ENCODE results near the gene TLR8. TPM values are rescaled to one million over a fixed set of nuclear protein-coding genes. Genes with fewer than 3 reads are reported as not detected.
A peak's percentile ranks its signal among the peaks of the same experiment; 100 is the strongest.

The TLR8 gene
- total RNA-seq, 1 donor from 2014 or later = not detected

DNA sequence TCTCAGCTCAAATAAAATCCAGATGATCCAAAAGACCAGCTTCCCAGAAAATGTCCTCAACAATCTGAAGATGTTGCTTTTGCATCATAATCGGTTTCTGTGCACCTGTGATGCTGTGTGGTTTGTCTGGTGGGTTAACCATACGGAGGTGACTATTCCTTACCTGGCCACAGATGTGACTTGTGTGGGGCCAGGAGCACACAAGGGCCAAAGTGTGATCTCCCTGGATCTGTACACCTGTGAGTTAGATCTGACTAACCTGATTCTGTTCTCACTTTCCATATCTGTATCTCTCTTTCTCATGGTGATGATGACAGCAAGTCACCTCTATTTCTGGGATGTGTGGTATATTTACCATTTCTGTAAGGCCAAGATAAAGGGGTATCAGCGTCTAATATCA is 18.7 kb upstream of the TLR8 start:
- intact Hi-C loops (cut with micrococcal nuclease) = no loop called here
- H3K4me3 Mint-ChIP-seq = no peak overlapping the region
- peaks cover 5% of the 10 kb centered on the region for H3K27me3 Mint-ChIP-seq
- H3K27ac Mint-ChIP-seq = no peak overlapping the region
- no peak for DNase-seq
- peaks cover 27% of the 10 kb centered on the region for H3K4me1 Mint-ChIP-seq
- H3K36me3 Mint-ChIP-seq (ENCODE audit: low read depth) = peaks cover 5% of the 10 kb centered on the region
- H3K9me3 Mint-ChIP-seq = no peaks in the 10 kb centered on the region

DNA sequence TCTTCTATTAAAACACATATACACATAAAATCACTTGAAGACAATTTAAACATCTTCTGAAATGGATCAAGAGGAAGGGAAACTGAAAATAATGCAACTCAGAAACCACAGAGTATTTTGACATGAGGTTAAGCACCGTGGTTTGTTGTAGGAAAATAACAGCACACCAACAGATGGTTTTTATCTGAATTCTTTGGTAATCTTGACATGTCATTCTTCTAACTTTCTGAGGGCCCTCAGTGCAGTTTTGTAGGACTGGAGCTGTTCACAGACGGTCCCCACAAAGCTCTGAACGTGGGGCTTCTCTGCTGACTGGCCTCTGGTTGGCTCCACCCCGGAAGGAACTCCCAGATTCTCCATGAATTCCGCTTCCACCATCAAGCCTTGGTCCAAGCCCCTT is 16.0 kb upstream of the TLR8 start:
- peaks cover 39% of the 10 kb centered on the region for H3K4me1 Mint-ChIP-seq
- peak overlapping the region; percentile 55 for H3K4me3 Mint-ChIP-seq
- peaks cover 3% of the 10 kb centered on the region for H3K36me3 Mint-ChIP-seq (ENCODE audit: low read depth)
- intact Hi-C loops (cut with micrococcal nuclease) = loop anchor here (5.0 kb wide), 2 partner anchors 118 to 1137 kb away; partner anchors contain the start of gene GEMIN8
- H3K27ac Mint-ChIP-seq = peak overlapping the region; percentile 88
- H3K27me3 Mint-ChIP-seq = no peaks in the 10 kb centered on the region
- H3K9me3 Mint-ChIP-seq = no peaks in the 10 kb centered on the region
- DNase-seq = peak; percentile 76

DNA sequence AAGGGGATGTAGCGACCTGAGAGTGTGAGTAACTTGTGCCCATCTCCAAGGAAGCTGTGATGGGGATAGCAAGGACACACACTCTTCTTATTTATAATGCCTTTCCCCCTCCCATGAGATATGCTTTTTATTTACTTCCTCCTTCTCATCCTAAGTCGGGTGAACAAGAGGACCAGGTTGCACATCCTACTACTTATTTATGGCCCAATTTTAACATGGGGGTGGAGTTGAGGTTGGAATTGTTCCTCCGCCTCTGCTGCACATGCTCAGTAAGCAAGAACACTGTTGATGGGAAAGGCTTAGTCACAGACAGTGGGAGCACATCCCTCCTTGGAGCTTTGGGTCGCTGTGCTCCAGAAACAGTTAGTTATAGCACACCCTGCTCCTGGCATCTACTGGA is 15.2 kb upstream of the TLR8 start:
- H3K36me3 Mint-ChIP-seq (ENCODE audit: low read depth) = peaks cover under 1% of the 10 kb centered on the region
- peaks cover 39% of the 10 kb centered on the region for H3K4me1 Mint-ChIP-seq
- H3K9me3 Mint-ChIP-seq = no peaks in the 10 kb centered on the region
- DNase-seq = no peak
- intact Hi-C loops (cut with micrococcal nuclease) = loop anchor here (5.0 kb wide), 2 partner anchors 119 to 1136 kb away; partner anchors contain the start of gene GEMIN8
- no peak overlapping the region for H3K4me3 Mint-ChIP-seq
- H3K27me3 Mint-ChIP-seq = no peaks in the 10 kb centered on the region
- peak overlapping the region; percentile 88 for H3K27ac Mint-ChIP-seq

DNA sequence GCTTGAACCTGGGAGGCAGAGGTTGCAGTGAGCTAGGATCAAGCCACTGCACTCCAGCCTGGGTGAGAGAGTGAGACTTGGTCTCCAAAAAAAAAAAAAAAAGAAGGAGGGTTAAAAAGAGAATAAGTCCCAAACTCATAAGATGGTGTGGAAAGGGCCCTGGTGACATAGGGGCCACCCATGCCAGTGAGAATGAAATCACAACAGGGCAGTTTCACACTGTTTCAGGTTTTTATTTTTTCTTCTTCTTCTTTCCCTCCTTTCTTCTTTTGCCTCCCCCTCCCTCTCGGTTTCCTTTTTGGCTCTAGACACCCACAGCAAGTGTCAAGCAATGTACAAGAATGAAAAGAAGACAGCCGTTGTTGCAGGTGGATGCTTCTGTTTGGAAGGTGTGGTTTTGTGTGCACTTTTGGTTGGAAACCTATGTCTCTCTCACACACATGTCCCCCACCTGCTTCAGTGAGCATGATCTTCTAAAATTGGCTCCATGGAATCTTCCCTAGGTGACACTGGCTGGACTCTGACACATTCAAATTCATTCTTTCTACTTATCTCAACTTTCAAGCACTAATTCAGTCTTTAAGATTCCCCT is 14.4 kb upstream of the TLR8 start:
- Mint-ChIP-seq H3K36me3 (ENCODE audit: low read depth) (no peaks in the 10 kb centered on the region), H3K27ac (peak overlapping the region; percentile 82), H3K4me1 (peaks cover 39% of the 10 kb centered on the region), H3K9me3 (no peaks in the 10 kb centered on the region), H3K27me3 (no peaks in the 10 kb centered on the region), H3K4me3 (peak overlapping the region; percentile 51)
- intact Hi-C loops (cut with micrococcal nuclease) = loop anchor here (5.0 kb wide), 2 partner anchors 120 to 1135 kb away; partner anchors contain the start of gene GEMIN8
- peak; percentile 64 for DNase-seq

DNA sequence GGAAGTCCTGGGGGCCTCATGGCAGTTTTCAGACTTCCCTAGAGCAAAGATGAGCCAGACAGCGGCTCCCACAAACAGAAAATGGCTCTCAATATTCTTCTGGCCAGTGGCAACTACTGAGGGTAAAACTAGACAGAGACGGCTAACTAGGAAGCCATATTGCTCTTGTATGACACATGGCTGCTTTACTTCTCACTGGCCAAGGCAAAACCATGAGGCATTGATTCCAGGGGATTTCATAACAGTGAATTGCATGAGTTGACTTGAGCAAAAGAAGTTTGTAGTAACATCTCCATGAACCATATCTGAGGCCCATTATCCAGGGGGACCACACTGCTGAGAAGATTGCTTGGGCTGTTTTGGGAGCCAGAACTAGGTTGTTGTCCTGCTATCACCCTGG is 13.7 kb upstream of the TLR8 start:
- peak overlapping the region; percentile 82 for H3K27ac Mint-ChIP-seq
- no peak for DNase-seq
- intact Hi-C loops (cut with micrococcal nuclease) = loop anchor here (5.0 kb wide), 2 partner anchors 120 to 1135 kb away; partner anchors contain the start of gene GEMIN8
- no peaks in the 10 kb centered on the region for H3K27me3 Mint-ChIP-seq
- H3K4me1 Mint-ChIP-seq = peaks cover 40% of the 10 kb centered on the region
- no peaks in the 10 kb centered on the region for H3K9me3 Mint-ChIP-seq
- no peak overlapping the region for H3K4me3 Mint-ChIP-seq
- H3K36me3 Mint-ChIP-seq (ENCODE audit: low read depth) = no peaks in the 10 kb centered on the region

DNA sequence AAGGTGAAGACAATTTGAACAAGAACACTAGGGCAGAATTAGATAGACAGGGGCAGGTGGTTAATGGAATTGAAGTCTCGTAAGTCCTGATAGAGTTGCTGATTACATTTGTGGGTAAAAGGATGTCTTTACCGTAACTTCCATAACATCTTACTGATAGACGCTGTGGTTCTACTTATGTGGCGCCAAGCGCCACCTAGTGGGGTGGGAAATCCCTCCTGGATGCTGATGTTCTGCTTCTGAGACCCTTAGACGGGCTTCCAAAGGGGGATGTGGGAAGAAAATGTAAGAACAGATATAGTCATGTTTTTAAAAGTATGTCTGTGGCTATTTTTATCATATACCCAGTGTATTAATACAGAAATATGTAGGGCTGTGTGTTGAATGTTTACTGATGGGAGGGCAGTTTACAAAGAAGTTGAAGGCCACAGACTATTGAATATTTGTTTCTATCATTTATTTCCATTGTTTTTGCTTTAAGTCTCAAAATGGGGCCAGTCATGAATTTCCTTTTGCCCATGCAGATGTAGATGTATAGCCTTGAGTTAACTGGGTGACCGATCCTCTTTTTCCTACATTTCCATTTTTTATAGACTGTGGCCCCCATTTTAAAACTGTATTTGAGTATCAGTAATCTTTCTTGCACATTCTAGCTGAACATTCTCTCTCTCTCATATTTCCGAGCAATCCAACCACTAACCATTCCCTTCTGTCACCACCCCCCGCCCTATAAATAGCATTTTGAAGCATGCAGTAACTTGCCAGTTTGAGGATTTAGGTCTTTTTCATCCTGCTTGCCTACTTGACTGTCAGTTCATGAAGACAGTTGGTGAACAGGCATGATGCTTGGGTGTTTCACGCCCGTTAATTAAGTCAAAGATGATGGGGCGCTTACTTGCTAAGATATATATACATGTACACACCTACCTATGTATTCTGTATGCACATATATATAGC is 12.1 kb upstream of the TLR8 start:
- Mint-ChIP-seq H3K27me3 (no peaks in the 10 kb centered on the region), H3K4me3 (no peak overlapping the region), H3K9me3 (no peaks in the 10 kb centered on the region), H3K36me3 (ENCODE audit: low read depth) (no peaks in the 10 kb centered on the region), H3K4me1 (peaks cover 46% of the 10 kb centered on the region), H3K27ac (peak overlapping the region; percentile 3)
- intact Hi-C loops (cut with micrococcal nuclease) = loop anchor here (1.0 to 5.0 kb wide), 3 partner anchors 80 to 1133 kb away; partner anchors contain the start of gene GEMIN8
- DNase-seq = peak; percentile 84

DNA sequence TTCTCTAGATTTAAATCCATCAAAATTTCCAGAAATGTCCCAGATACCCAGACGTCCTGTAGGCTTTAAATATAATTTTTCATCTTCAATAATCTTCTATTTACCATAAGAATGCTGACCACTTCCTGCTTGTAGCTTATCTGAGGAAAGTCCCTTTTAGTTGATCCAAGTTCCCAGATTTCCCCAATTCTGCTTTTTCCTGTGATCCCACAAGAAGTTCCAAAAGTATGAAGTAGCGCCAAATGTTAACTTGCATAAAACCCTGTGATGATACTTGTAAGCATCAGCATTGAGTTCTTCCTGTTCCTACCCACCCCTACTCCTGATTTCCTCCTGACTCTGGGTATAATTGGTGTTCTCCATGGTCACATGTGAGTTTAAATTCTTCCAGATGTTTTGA is 10.6 kb upstream of the TLR8 start:
- intact Hi-C loops (cut with micrococcal nuclease) = no loop called here
- H3K27me3 Mint-ChIP-seq = no peaks in the 10 kb centered on the region
- no peak overlapping the region for H3K4me3 Mint-ChIP-seq
- no peaks in the 10 kb centered on the region for H3K9me3 Mint-ChIP-seq
- DNase-seq = no peak
- no peaks in the 10 kb centered on the region for H3K36me3 Mint-ChIP-seq (ENCODE audit: low read depth)
- H3K4me1 Mint-ChIP-seq = peaks cover 34% of the 10 kb centered on the region
- H3K27ac Mint-ChIP-seq = no peak overlapping the region

DNA sequence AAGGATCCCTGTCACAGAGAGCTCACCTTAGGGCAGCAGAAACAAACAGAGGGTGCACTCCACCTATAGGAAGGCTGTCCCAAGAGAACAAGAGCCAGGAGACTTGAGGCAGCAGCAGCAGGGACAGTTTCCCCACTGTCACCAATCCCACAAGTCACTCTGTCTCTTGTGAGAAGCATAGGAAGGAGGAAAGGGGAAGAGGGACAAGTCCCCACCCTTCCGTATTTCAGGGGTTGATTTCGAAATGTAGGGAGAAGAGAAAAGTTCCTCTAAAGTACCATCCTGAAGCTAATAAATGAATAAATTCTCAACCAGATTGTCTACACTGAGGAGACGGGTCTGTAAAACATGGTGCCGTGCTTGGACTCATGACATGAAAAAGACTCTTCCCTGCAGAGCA is 9.5 kb upstream of the TLR8 start:
- H3K9me3 Mint-ChIP-seq = no peaks in the 10 kb centered on the region
- H3K27me3 Mint-ChIP-seq = no peaks in the 10 kb centered on the region
- no peak for DNase-seq
- H3K36me3 Mint-ChIP-seq (ENCODE audit: low read depth) = no peaks in the 10 kb centered on the region
- intact Hi-C loops (cut with micrococcal nuclease) = no loop called here
- H3K27ac Mint-ChIP-seq = no peak overlapping the region
- peaks cover 29% of the 10 kb centered on the region for H3K4me1 Mint-ChIP-seq
- no peak overlapping the region for H3K4me3 Mint-ChIP-seq

DNA sequence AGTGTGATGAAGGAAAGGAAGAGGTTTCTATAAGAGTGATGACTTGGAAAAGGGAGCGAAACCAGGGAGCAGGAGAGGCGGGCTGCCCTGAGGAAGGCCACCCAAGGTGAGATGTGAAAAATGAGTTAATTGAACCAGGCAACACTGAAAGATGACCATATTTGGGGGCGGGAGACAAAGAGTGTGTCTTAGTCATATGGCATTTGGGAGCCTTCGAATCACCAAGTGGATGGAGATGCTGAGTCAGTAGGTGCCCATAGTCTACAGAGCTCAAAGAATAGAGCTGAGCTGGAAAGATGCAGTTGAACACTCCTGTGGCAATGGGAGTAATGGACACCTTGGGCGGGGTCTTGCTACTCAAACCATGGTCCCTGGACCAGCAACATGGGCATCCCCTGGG is 8.3 kb upstream of the TLR8 start:
- no peak overlapping the region for H3K4me3 Mint-ChIP-seq
- H3K9me3 Mint-ChIP-seq = no peaks in the 10 kb centered on the region
- intact Hi-C loops (cut with micrococcal nuclease) = no loop called here
- DNase-seq = no peak
- H3K27me3 Mint-ChIP-seq = peaks cover 1% of the 10 kb centered on the region
- peaks cover 20% of the 10 kb centered on the region for H3K4me1 Mint-ChIP-seq
- no peaks in the 10 kb centered on the region for H3K36me3 Mint-ChIP-seq (ENCODE audit: low read depth)
- H3K27ac Mint-ChIP-seq = no peak overlapping the region

DNA sequence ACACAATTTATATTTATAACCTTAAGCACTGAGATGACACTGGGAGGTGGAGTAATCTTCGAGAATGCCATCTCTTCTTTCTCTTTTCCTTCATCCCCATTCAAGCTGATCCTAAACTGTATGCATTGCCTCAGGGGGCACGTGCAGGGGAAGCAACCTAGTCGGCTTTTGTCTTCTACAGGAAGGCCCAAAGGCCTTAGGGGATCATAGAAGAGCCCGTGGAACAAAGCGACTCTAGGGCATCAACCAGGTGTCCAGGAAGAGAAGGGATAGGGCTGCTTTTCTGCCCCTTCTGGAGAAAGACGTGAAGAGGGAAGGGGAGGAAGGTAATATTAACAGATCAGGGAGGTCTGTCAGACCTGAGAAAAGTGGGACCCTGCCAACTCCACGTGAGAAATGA is 6.9 kb upstream of the TLR8 start:
- Mint-ChIP-seq H3K9me3 (no peaks in the 10 kb centered on the region), H3K36me3 (ENCODE audit: low read depth) (no peaks in the 10 kb centered on the region), H3K27me3 (peaks cover 1% of the 10 kb centered on the region), H3K27ac (no peak overlapping the region), H3K4me3 (no peak overlapping the region), H3K4me1 (peaks cover 12% of the 10 kb centered on the region)
- no peak for DNase-seq
- intact Hi-C loops (cut with micrococcal nuclease) = no loop called here

DNA sequence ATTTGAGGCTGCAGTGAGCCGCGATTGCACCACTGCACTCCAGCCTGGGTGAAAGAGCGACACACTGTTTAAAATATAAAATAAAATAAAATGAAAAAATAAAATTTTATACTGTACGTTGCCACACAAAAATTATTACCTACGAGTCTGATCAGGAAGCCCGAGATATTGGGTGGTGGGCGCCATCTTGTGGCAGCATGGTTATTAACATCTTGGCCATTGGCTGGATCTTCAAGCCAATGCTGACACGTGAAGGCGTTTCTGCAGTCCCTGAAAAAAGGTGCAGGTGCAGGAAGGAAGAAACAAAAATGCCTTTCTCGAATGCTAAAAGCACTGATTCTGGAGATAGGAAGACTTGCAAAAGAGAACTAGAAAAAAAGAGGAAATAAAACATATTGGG is 4.9 kb upstream of the TLR8 start:
- no peaks in the 10 kb centered on the region for H3K9me3 Mint-ChIP-seq
- H3K27me3 Mint-ChIP-seq = peaks cover 1% of the 10 kb centered on the region
- intact Hi-C loops (cut with micrococcal nuclease) = loop anchor here (1.0 to 2.0 kb wide), 2 partner anchors 87 to 201 kb away; no protein-coding TSS in a partner anchor
- peak; percentile 89 for DNase-seq
- no peak overlapping the region for H3K4me3 Mint-ChIP-seq
- no peaks in the 10 kb centered on the region for H3K36me3 Mint-ChIP-seq (ENCODE audit: low read depth)
- no peak overlapping the region for H3K27ac Mint-ChIP-seq
- peaks cover 11% of the 10 kb centered on the region for H3K4me1 Mint-ChIP-seq

DNA sequence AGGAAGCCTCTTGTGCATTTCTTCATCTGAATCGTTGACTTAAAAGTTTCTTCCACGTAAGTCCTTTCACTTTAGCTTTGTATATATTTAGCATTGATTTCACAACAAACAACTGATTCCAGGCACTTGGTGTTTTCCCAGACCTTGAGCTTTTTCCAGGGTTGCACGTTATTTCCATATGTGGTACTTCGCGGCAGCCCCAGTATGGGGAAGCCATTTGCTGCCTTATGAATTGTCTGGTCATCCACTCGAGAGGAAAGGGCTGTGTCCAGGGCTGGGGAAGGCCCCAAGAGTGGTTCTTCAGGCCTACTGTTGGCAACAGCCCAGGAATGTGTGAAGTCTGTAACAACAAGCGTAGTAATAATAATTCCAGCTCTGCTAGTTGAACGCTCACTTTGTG is 2.8 kb upstream of the TLR8 start:
- Mint-ChIP-seq H3K27me3 (peaks cover 1% of the 10 kb centered on the region), H3K9me3 (no peaks in the 10 kb centered on the region), H3K4me1 (peaks cover 4% of the 10 kb centered on the region), H3K36me3 (ENCODE audit: low read depth) (no peaks in the 10 kb centered on the region), H3K4me3 (no peak overlapping the region), H3K27ac (no peak overlapping the region)
- intact Hi-C loops (cut with micrococcal nuclease) = no loop called here
- DNase-seq = no peak

DNA sequence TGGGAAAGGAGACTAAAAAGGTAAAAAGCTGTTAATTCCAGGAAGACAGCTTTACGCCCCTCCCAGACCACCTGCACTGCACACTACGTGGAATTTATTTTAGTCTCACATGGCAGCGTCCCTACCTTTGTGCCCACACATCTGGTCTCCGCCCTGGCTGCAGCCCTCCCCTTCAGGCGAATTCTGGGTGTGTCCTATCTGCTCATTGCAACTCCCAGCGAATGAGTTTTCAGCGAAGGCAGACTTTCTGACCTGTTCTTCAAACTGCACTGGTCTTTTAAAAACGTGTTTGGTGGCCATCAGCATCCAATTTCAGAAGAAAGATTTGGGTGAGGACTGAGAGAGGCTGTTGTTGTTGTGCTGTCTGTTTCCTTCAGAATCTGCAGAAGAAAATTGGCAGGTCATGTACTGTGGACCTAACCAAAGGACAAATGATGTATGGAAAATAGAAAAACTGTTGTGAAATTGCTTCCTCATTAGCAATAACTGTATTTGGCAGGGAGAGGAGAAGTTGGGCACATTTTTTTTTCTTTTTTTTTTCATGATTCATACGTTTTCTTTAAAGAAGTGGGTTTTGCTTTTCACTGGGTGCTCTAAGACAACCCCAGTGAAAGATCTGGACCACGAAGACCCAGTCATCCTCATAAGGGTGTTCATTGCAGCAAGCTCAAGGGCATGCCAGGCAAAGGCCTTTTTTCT is 4.2 kb downstream of the TLR8 start:
- DNase-seq = no peak
- Mint-ChIP-seq H3K4me3 (no peak overlapping the region), H3K4me1 (peaks cover 15% of the 10 kb centered on the region), H3K27me3 (peaks cover 2% of the 10 kb centered on the region), H3K9me3 (peaks cover 3% of the 10 kb centered on the region), H3K36me3 (ENCODE audit: low read depth) (no peaks in the 10 kb centered on the region), H3K27ac (no peak overlapping the region)
- intact Hi-C loops (cut with micrococcal nuclease) = no loop called here

DNA sequence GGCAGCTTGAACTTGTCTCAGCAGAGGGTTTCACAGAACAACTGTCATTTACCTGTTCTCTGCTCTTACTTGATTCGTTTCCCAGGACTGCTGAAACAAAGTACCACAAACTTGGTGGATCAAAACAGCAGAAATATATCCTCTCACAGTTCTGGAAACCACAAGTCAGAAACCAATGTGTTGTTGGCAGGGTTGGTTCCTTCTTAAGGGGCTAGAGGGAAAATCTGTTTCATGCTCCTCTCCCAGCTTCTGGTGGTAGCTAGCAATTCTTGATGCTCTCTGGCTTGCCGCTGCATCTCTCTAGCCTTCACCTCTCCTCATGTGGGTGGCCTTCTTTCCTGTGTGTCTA is 4.7 kb downstream of the TLR8 start:
- Mint-ChIP-seq H3K4me3 (no peak overlapping the region), H3K36me3 (ENCODE audit: low read depth) (no peaks in the 10 kb centered on the region), H3K27ac (no peak overlapping the region), H3K9me3 (peaks cover 3% of the 10 kb centered on the region), H3K27me3 (peaks cover 2% of the 10 kb centered on the region), H3K4me1 (peaks cover 15% of the 10 kb centered on the region)
- no peak for DNase-seq
- intact Hi-C loops (cut with micrococcal nuclease) = no loop called here
